NOMO-1 treated with DMSO at 0.1 percent for 48 hours (cell line): ENCODE measurements around the gene MYCBP2.

Experiments used
- DNase-seq: peaks from one replicate; lab custom pipeline; 2025; ENCODE audit not compliant: unreplicated experiment; lab: John Stamatoyannopoulos, UW

The MYCBP2 gene

DNA sequence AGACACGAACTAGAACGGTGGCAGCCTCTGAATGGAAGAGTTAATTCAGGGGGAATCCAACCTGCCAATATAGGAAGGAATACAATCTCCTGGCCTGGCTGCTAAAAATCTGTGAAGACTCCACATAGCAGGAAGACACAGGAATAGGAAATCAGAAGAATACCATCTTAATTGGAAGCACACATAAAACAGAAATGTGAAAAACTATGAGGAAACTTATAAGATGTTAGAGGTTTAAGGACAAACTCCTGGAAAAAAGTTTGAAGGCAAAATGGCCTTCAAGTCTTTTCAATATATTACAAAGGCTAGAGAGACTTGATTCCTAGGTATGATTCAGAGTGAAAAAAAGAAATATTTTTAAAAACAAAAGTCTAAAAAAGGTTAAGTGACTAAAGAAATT is 221.8 kb downstream of the MYCBP2 start:
- no peak for DNase-seq

DNA sequence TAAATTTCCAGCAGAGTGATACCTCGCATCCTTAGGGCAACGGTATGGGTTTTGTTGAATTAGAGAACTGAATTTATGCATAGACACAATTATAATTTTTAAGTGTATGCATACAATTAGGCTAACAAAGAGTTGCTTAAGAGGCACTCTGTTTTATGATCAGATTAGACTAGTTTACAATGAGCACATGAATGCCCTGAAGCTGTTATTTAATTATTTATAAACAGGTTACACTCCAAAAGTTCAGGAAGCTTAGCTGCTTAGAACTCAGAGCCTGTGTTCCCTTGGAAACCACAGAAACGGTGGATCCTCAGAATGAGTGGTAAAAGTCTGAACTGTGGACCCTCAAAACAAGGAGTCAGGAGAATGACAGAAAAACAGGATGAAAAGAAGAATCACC is 227.5 kb downstream of the MYCBP2 start:
- DNase-seq = no peak

DNA sequence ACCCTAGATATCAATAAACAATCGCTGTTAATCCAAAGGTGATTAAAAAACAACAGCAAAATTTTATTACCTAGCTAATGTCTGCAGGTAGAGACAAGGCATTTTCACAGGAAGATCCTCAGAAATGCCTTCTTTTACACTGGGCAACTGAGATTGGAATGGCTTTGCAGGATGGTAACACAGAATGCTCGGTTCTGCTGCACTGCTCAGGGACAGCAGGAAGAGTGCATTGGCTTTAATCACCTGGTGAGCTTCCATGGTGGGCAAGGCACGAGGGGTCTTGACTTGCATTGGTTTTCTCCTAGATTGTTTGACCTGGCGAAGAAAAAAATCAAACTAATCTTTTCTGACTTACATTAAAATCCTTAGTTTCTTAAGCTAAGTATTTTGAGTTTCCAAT is 231.6 kb downstream of the MYCBP2 start:
- DNase-seq = no peak

DNA sequence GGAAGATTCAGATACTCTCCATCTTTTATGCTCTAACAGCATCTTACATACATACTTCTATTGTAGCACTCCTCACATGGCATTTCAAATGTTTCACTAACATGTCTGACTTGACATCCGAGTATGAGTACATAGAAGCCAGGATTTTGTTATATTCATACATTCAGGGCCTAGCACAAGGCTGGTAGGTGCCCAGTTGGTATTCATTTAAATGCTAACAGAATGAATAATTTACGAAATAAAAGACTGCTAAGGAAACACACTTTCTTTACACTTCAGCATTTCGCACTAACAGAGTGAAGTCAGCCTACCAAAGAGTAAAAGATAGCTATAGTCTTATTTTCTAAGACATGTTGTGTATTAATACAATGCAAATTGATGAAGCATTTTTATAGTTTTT is 232.1 kb downstream of the MYCBP2 start:
- no peak for DNase-seq

DNA sequence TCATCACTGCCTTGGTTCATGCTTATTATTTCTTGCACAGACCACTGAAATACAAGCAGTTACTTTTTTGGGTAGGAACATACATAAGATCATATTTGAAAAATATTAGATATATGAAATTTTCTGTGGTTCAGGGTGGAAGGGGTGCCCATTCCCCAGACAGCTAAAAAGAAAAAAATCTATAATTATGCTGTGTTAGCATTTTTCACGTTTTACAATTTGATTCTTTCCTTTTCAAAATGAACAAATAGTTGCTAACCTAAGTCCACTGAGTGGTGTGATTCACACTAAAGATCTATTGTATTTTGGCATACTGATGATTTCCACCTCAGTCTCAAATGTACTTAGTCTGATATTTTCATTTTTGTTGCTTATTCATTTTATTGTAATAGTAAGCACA is 233.2 kb downstream of the MYCBP2 start:
- DNase-seq = no peak

DNA sequence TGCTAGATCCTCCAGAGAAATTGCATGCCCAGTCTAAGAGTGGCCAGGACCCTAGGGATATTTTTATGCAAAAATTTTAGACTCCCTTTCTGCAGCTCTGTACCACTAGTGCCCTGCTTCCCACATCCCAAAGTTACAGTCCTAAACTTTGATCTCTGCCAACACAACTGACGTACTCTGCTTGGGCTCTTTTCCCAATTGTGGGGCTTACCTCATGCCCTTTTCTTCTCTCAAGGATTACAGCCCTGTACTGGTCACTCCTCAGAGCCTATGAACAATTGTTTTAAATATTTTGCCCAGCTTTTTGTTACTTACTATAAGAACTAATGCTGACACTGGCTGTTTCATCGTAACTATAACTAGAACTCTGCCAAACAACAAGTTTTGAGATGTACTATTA is 242.1 kb downstream of the MYCBP2 start:
- no peak for DNase-seq

DNA sequence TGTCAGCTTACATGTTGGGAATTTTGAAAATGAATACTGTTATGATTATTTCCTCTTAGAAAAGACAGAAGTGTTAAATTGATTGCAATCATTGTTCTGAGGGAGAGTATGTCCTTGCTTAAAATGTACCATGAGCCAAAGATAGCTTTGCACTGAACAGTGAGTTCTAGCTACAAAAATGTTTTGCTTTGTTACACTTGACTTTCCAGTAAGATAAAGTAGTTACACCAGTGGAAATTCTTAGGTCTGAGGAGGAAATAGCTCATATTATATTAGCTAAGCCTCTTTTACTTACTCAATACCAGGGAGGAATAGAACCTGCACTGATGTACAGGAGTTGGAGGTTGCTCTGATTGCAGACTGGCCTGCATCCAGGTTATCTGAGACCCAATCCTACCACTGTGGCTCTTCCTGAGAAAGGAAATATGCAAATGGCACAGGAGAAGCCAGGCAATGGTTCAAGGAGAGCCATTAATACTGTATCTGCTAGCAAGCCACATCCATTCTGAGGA is 246.9 kb downstream of the MYCBP2 start:
- DNase-seq = no peak

DNA sequence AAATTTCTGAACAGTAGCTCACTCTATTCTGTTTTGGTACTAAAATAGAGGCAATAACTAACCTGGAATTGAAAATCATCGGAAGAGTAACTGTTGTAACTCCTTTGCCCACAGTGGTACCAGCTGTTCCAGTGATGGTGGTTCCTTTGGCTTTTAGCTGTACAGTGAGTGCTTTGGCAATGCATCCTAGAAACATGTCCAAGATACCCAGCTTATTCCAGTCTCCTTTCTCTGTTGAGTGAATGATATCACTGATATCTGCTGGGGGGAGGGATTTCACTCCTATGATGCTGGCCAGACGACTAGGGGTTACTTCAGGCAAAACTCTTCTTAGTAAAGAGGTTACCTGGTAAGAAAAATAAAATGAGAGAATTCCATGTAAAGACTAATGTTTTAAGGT is 259.4 kb downstream of the MYCBP2 start:
- no peak for DNase-seq

DNA sequence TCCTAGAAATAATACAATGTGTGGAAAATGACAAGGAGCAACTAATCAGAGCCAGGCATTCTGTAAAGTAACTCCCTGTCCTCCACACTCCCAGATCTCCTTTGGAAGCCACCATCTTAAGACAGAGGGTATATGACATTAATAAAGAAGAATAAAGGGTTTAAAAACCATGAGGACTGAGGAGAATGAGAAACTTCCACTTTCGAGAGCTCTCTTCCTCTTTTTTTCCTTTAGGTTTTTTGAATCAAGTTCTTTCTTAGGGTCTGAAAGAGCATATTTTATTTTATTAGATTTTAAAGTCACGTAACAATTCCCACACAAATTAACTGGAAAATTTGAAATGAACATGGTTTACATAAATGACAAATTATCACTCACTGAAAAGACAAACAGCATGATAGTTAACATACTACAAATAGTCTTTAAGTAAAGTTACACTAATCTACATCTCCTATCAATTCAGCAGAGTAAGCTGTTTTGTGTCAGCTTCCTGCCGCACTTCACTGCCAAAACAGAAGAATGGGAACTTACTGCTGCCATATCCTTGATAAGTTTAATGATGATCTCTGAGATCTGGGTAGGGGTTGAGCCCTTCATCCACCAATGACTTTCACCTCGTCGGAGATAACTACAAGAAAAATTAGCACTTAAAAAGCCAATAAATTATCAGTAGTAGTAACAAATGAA is 261.3 kb downstream of the MYCBP2 start:
- DNase-seq = peak; percentile 81

DNA sequence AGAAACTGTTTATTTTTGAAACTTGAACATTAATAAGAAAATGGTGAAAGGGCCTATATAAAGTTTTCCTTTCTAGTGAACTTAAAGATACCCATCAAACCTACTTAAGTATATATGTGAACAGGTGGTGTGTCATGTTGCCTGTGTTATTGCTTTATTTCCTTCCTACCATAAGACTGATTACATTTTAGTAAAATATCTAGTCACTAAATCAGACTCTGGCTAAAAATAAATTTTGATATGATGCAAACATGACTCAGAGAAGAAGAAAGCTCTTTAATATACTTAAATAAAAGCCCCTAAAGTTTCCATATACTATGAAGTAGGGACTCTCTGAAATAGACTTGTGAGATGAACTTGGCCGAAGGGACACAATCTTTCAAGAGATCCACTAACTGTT is 264.8 kb downstream of the MYCBP2 start:
- no peak for DNase-seq

DNA sequence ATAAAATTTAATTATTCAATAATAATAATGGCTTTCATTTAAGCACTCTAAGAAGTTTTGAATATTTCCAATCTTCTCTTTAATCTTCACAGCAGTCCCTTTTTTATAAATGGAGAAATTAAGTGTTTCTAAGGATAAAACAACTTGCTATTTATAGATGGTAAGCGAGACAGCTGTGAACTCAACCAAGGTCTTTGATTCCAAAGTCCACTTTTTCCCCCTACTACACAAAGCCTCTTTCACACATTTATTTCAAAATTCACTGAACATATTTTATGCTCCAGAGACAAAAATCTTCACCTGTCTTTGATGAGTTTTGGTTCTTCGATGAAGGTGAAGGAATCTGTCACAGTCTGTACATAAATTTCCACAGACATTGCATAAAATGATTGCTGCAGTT is 265.5 kb downstream of the MYCBP2 start:
- DNase-seq = no peak

DNA sequence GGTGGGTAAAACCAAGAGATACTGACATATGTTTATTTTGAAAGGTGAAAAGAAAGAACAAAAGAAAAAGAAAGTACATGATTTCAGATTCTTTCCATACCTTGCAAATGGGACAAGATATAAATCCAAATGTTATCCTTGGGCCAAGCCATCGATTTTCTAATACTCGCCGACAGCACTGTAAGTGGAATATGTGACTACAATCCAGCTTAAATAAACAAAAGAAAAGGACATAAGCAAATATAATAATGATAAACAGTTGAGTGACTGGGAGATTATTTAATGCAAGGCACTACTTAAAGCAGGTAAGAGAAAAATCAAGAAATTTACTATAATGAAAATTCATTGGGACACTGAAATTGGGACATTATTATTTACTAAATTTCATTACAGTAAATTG is 270.0 kb downstream of the MYCBP2 start:
- no peak for DNase-seq

DNA sequence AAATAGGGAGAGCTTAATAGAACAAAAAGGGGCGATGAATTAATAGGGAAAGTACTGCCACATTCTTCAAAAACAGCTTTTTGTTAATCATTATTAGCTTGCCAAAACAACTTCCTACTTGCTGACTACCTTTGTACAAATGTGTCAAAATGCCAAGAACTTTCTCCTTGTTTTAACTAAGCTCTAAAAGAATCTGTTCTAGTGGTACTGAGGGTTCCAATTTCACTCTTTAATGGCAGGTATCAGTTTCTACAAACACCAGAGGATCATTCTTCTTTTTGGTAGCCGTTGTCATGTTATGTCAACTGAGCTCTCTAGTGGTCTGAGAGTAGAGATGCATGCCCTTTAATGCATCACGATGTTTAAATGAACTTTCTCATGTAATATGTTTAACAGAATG is 270.5 kb downstream of the MYCBP2 start:
- DNase-seq = no peak

DNA sequence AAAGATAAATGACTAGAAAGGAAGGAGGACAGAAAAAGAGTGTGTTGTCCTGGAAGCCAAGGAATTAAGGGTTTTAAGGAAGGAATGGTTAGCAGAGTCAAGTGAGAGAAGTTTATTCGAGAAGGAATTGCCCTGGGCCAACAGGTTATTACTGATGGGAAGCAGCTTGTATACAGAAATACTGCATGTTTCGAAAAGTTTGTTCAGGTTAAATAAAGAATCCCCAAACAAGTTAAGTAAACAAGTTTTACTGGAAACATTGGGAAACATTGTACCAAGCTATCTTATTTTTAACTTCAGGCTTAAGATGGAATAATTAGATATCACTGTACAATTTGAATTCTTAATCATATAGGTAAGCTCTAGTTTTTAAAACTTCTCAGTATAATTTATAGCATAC is 271.7 kb downstream of the MYCBP2 start:
- no peak for DNase-seq

DNA sequence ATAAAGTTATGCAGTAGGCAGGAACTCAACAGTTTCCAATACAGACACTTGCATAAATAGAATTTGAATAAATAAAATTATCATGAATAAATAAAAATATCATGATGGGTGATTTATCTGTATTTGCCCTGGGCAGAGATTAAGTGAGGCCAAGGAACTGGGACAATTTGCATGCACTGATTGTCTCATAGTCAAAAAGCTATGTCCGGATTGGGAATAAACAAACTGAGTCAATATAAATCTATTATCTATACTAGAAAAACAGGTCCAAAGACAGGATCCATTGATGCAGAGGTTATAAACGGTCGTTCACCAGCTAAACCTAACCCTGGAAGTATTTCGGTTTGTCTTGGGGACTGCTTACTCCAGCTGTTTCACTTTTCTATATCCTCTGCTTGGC is 273.7 kb downstream of the MYCBP2 start:
- no peak for DNase-seq

DNA sequence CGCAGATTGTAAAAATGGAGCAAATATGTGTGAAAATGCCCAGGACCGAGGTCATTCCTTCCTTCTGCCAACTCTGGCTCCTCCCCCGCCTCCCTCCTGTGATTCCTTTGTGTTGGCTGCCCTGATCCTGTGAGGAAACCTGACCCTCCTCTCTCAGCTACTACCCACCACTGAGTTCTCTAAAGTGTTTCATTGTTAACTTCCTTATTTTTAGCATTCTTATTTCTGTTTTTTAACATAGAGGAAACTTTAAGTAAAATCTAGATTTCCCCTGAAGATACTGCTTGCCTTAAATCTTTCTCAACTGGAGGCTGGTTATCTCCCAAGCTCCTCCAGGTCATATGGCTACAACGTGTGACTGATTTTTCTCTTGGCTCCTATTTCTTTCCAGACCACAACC is 278.2 kb downstream of the MYCBP2 start:
- peak; percentile 45 for DNase-seq

DNA sequence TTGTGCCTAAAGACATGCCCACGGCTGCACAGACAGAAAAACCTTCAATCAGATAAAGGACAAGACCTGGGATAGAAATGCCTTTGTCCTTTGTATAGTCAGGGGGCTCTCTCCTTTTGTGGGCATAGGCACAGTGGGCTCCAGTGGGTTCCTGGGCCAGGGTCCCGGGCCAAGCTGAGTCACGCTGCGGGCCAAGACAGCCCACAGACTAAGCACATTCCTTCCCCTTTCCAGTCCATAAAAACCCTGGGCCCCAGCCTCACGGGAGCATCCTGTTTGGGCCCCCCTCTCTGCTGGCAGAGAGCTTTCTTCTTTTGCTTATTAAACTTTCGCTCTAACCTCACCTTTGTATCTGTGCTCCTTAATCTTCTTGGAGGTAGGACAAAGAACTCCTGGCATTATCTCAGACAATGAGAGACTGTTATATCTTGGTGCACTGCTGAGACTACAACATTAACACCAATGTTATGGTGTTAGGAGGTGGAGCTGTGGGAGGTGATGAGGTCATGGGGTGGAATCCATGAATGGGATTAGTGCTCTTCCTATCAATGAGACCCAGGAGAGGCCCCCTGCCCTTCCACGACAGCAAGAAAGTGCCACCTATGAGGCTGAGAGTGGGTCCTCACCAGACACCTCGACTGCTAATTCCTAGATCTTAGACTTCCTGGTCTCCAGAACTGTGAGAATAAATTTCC is 279.1 kb downstream of the MYCBP2 start:
- DNase-seq = no peak

DNA sequence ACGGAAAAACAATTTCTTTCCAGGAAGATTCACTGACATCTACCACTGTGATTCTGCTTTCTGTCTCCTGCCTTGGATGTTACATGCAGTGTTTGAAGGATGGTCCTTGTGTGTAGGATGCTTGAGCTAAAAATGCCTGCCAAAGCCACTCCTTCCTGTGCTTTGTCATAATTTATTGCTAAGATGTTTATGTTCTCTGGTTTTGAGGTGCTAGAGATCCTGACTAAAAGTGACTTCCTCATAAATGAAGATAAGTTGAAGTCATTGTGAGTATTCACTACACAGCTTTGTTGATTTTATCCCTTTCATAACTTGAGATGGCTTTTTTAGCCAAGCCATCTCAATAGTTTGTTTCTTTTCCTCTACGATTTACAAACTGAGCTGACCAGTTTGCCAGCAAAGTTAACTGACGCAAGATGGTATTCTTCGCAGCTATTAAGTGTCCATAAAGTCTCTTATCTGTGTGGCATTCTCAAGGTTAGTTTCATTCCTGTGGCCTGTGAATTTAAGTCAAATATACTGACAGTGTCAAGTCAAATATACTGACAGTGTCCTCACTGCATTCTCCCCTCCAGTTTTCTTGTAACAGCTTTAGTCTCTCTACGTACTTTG is 284.2 kb downstream of the MYCBP2 start:
- peak; percentile 56 for DNase-seq

DNA sequence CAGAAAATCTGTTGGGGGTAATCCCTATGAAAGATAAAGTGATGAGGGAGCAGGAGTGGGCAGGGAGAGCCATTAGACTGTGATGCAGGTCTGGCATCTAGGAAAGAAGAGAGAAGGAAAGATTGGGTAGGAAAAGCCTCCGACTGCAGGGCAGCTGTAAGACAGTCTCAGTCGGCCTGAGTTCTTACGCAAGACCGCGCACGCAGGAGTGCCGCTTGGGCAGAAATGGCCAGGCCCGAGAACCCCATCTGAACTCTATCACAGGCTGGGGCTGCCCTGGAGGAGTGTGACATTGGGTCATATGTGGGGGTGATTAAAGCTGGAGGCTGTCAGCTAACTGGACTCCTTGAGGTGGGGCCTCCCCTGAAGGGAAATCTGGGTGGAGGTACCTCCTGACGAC is 286.1 kb downstream of the MYCBP2 start:
- DNase-seq = no peak

DNA sequence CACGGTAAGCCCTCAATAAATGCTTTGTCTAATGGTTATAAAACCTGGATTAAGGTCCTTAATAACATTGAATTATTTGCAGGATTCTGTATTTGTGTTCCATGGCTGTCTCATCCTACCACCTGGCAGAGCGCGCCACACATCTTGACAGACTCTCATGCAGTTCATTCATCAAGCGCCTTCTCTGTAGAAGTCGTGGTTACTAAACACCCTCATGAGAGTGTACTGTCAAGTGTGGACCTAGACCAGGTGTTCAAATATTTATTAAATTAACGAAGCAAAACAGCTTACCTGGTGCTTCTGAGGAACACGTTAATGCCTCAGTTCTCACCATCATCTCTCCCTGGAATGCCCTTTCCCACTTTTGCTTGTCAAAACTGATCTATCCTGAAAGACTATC is 286.8 kb downstream of the MYCBP2 start:
- DNase-seq = no peak

DNA sequence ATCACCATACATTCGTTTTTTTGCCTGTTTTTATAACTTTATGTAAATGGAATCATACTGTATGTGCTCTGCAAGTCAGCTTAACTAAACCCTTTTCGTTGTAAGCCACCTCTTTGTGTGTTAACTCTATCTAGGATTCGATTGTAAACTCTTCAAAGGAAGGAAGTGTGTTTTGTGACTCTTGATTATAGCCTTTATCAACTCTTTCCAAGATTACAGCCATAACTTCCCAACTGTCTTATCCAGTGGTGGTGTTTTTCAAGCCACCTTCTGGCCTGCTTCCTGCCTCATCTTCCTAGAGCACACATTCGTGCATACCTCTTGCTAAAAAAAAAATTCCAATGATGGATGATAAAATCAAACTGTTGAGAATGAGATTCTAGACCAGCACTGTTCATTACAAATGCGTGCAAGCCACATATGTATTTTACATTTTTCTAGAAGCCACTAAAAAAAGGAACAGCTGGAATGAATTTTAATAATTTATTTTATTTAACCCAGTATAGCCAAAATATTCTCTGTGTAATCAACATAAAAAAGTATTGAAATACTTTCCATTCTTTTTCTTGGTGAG is 287.9 kb downstream of the MYCBP2 start:
- no peak for DNase-seq

DNA sequence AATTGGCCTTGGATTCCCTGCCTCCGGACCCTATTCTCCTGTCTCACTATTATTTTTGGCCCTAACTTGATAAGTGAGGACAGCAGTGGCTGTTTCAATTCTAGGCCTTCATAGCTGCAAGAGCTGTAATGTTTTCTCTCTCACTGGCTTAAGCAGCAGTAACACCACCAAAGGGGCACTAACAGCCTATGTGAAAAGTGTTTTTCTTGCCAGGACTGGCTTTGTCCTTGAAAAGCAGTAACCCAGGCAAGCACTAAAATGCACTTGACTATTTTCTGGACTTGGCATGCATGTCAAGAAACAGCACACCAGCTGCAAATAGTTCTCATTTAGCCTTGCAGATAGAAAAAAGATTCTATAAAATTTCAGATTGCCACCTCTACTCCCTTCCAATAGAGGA is 290.6 kb downstream of the MYCBP2 start:
- DNase-seq = no peak
